Subcutaneous adipose tissue (tissue), 4 donors: ENCODE results near the gene SERPINB4. TPM values are rescaled to one million over a fixed set of nuclear protein-coding genes. Genes with fewer than 3 reads are reported as not detected.
"Not testable (repeated sequence)": the region's sequence is repeated elsewhere in the genome, so short reads cannot be mapped to it uniquely, and the experiment has no call there.

Experiments
- total RNA-seq, 4 donors: library from RNA; depleted of rRNA; stranded (reverse); fragments of >200 nt; gene quantifications; one replicate each; pipeline ENCODE4 v1.1.0, GENCODE V29; 2016
- TF ChIP-seq, protein P1 (sequence below): fragments of 450-650 bp; IDR thresholded peaks from one replicate; pipeline ENCODE4 v1.5.1; 2016; ENCODE audit warnings: low read depth, mild to moderate bottlenecking, control low read depth, antibody characterized with exemption, moderate library complexity

SERPINB4 gene
- total RNA-seq, 4 donors from 2014 or later = not detected

- TF ChIP-seq, protein P1, sequence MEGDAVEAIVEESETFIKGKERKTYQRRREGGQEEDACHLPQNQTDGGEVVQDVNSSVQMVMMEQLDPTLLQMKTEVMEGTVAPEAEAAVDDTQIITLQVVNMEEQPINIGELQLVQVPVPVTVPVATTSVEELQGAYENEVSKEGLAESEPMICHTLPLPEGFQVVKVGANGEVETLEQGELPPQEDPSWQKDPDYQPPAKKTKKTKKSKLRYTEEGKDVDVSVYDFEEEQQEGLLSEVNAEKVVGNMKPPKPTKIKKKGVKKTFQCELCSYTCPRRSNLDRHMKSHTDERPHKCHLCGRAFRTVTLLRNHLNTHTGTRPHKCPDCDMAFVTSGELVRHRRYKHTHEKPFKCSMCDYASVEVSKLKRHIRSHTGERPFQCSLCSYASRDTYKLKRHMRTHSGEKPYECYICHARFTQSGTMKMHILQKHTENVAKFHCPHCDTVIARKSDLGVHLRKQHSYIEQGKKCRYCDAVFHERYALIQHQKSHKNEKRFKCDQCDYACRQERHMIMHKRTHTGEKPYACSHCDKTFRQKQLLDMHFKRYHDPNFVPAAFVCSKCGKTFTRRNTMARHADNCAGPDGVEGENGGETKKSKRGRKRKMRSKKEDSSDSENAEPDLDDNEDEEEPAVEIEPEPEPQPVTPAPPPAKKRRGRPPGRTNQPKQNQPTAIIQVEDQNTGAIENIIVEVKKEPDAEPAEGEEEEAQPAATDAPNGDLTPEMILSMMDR = no peak
Measured at GRCh38 chr18:63679820-63680606, 36.0 kb upstream of the SERPINB4 start.

GRCh38 chr18:63677500-63678225 lies 33.6 kb upstream of the SERPINB4 start:
- TF ChIP-seq, protein P1 = no peak

- TF ChIP-seq, protein P1 = no peak
Measured at GRCh38 chr18:63676526-63677323, 32.7 kb upstream of the SERPINB4 start.

GRCh38 chr18:63664571-63664970 lies 20.5 kb upstream of the SERPINB4 start:
- TF ChIP-seq, protein P1 = no peak

DNA sequence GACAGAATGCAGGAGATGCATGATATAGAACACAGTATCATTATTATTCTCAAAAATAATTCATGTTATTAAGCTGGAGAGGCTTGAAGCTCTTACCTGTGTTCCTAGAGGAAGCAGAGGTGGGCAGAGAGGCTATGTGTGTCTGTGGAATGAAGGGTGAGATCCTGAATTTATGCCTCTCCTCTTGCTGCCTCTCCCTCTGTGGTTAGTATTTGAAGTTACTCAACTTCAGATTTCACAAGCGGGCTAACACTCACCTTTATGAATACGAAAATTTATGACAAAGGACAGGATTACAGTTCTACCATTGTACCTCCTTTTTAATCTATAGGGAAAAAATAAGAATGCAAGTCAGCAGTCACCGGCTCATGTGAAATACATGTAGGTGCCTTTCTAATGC lies 17.7 kb upstream of the SERPINB4 start, which contains the start of gene SERPINB3:
TSS of gene SERPINB3 (minus strand) at position 144 of the 400 bp plus-strand sequence. CDS start 677 bp downstream, outside the sequence.
- TF ChIP-seq, protein P1 = not testable (repeated sequence)

DNA sequence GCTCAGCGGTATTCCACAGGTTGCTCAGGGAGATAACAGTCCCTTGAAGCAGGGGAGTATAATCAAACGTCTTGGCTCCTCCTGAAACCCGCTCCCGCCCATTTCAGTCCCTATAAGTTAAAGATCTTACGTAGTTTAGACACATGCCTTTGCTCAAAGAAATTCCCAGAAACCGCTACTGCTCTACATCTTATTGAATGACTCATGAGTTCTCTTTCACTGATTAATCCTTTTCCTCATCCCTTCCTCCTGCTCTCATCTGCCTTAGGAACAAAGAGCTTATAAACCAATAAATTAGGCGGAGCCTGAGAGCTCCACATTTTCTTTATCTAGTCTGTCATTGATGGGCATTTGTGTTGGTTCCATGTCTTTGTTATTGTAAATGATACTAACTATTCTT lies 4.2 kb upstream of the SERPINB4 start:
- TF ChIP-seq, protein P1 = no peak
